Fibroblast of lung (primary cell): ENCODE measurements around the gene CKLF.
"Not testable (repeated sequence)": the region's sequence is repeated elsewhere in the genome, so short reads cannot be mapped to it uniquely, and the experiment has no call there.

ENCODE experiments used
- CTCF ChIP-seq, 2 donors: IDR thresholded peaks in 1 of 2; conservative IDR thresholded peaks in 1 of 2; 1 replicate in 1 of 2; 2 replicates in 1 of 2; pipeline ENCODE4 v1.5.1; 2011 to 2012; ENCODE audit warnings: low read length in 2 of 2, control low read depth in 1 of 2, inconsistent platforms in 1 of 2, low read depth in 1 of 2, mild to moderate bottlenecking in 1 of 2
- EZH2 ChIP-seq: IDR thresholded peaks from 2 replicates; pipeline ENCODE4 v1.5.1; 2012; ENCODE audit warnings: low read length, control low read depth, mild to moderate bottlenecking; ENCODE audit errors: missing control alignments

GRCh38 chr16:66567270-66567669 is 14.9 kb downstream of the CKLF start:
- TF ChIP-seq CTCF (conservative IDR thresholded peaks at IDR 0.05 in 1 of 2, IDR thresholded peaks at IDR 0.05 in 1 of 2; ENCODE audit: low read depth in 1 of 2, low read length in 2 of 2); EZH2: not testable (repeated sequence)
